GM19397 (cell line): ENCODE data around the gene FBRSL1.

Experiments
- ATAC-seq: cut with Tn5 transposase; IDR thresholded peaks from one replicate; pipeline ENCODE4 v1.9.1; 2021; ENCODE audit warnings: mild to moderate bottlenecking, moderate library complexity; ENCODE audit not compliant: unreplicated experiment

Gene FBRSL1

DNA sequence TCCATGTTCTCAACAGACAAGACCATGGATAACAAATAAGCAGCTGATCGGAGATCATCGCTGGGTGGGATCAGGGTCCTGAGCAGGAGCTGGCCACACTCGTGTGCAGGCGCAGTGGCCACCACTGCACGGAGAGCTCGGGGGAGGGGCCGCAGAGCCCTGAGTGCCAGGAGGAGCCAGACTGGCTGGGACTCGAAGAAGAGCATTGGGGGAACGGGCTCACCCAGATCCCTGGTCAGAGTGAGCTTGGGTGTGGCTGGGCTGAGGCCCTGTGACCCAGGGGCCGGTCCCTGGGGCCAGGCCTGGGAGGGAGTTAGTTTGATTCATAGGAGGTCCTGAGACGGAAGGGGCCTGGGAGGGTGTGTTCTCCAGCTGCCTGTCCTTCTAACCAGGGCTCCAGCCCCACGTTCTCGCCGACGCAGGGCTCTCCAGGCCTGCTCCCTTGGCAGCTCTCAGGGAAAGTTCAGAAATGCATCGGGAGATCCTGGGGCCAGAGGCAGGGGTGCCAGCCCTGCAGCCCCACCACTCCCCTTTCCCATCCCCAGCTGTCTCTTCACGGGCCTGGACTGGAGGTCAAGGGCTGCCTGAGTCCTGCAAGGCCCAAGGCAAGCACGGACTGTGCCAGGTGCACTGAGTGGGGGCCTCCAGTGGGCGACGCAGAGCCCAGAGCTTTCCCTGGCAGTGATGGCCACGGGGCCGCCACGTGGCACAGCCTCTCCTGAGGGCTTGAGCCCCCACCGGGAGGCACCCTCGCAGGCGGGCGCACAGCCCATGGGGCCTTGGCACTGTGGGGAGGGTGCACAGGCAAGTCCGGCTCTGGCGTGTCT is 48.1 kb downstream of the FBRSL1 start:
- no peak for ATAC-seq

DNA sequence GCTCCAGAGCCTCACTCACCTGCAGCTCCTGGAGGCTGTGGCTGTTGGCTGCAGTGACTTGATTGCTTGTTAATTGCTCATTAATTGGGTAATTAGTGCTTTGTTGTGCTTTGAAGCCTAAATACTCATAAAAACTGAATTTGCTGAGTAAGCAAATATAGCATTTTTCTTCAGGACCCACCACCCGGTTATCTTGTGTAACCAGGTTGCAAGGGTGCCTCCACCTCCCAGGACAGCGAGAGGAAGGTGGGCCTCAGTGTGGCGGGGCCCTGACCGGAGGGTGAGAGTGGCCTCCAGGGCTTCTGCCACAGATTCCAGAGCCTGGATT is 48.7 kb downstream of the FBRSL1 start:
- ATAC-seq, result no peak

DNA sequence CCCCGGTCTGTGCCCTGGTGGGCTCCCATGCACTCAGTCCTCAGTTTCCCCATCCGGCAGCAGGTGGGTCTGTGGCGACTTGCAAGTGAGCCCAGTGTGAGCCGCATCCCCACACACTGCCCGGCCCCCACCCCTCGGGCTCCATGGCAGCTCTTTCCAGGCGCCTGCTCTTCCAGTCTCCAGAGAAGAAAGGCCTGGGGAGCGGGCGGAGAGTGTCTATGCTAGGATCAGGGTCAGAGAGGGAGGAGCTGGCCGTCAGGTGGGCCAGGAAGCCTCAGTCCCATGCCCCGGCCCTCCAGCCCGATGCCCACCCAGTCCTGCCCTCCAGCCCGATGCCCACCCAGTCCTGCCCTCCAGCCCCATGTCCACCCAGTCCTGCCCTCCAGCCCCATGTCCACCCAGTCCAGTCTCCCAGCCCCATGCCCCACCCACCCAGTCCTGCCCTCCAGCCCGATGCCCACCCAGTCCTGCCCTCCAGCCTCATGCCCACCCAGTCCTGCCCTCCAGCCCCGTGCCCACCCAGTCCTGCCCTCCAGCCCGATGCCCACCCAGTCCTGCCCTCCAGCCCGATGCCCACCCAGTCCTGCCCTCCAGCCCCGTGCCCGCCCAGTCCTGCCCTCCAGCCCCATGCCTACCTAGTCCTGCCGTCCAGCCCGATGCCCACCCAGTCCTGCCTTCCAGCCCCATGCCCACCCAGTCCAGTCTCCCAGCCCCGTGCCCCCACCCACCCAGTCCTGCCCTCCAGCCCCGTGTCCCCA is 49.2 kb downstream of the FBRSL1 start:
- ATAC-seq, result no peak

DNA sequence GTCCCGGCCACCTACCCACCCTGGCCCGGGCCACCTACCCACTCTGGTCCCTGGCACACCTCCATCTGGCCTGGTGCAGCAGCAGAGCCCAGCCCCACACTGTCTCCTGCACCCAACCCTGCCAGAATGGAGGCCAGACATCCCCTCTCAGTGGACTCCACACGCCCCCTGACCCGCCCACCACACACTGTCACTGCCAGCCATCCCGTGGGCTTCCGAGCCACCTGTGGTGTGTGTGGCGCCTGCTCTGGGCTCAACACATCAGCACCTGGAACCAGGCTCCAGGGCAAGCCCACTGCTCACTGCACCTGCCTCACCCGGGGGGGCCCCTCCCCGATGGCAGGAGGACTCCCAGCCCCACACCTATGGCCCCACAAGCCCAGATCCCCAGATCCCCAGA is 50.5 kb downstream of the FBRSL1 start:
- no peak for ATAC-seq

DNA sequence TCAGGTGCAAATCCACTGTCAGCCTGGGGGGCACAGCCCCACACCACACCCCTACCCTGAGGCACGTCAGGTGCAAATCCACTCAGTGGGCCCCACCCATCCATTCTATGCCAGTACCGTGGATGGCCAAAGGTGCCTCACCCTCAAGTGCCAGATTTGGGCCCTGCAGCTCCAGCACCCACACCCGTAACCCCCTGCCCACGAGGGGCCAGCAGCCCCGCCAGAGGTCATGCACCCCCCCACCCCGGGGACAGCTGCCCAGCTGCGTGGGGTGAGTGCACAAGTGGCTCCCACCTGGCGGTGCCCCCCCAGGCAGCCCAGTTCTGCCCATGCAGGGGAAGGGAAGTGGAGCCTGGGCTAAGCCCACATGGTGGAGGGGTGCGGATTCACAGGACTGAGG is 51.2 kb downstream of the FBRSL1 start:
- ATAC-seq, result no peak

DNA sequence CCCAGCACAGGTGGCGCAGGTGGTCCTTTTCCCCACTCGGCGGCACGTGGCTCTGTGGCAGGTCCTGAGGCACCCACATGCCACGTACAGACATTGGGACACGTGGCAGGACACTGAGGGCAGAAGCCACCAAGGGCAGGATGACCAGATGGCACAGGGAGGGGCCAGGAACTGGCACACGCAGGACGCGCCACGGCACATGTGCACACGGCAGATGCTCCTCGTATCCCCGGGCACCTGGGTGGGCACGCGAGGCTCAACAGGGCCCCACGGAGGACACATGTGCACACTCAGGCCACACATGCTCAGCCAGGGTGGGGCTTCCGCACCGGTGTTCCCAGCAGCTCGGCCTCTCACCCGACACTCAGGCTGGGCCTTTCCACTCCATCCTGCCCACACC is 52.0 kb downstream of the FBRSL1 start:
- no peak for ATAC-seq

DNA sequence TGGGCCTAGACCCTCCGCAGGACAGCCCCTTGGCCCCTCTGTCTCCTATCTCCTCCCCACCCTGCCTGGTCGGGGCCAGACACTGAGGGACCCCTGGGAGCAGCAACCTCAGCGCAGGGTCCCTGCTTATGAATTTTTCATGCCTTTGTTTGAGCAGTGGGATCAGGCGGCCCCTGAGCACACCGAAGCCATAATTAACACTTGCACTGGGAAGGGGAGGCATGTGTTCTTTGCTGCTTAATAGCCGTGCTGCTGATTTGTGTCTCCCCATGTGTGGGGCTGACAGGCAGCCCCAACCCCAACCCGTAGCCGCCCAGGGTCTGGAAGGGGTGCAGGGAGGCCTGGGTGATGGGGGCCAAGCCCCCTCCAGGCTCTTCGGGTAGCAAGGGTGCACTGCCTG is 52.7 kb downstream of the FBRSL1 start:
- no peak for ATAC-seq

DNA sequence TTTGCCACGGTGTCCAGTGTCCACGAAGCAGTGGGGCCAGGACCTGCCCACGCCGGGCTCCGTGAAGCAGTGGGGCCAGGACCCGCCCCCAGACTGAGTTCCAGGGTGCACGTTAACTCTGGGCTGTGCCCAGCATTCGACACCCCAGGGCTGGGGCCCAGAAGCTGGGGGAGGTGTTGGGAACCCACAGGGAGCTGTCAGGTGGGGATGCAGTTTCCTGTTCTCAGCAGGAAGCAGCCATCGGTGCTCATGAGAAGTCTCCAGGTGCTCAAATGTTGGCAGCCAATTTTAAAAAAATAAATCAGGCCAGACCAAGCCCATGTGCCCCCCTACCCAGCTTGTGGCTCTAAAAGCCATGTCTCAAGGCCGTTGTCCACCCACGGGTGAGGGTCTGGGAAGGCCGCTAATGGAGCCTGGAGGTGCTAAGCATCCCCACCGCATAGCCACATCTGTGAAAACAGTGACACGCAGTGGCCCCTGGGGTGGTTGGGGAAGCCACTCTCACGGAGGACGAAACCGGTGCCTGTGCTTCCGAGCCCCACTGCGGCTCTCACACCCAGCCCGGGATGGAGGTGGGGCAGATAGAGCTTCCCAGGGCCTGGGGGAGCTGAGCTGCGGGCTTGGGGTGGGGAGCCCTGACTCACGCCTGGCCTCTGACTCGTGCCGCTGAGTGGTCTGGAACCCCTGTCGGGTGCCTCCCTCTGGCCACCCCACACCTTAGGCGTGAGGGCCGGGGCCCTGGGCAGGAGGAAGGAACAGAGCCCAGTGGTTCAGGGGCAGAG is 53.5 kb downstream of the FBRSL1 start:
- ATAC-seq, result no peak

DNA sequence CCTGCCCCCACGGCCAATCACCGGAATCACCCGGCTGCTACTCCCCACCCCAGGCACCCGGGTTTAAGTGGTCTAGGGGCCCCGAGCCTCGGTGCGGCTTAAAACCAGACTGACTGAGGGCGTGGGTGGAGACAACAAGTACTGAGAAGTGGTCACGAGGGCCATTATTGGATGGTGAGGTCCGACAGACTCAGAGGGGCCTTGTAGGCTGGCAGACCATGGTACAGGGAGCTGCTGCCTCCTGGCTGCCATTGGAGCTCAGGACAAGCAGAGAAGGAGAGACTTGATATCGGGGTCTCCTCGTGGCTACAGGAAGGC is 54.1 kb downstream of the FBRSL1 start:
- no peak for ATAC-seq

DNA sequence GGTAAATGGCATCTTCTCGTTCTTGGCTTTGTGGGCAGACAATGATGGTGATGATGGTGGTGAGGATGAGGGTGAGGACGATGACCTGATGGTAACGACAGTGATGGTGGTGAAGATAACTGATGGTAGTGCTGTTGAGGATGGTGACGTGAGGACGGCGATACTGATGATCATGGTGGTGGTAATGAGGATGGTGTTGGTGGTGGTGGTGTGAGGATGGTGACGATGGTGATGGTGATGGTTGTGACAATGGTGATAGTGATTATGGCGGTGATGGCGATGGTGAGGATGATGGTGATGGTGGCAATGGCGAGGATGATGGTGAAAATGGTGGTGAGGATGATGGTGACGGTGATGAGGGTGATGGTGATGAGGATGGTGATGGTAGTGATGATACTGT is 54.5 kb downstream of the FBRSL1 start:
- no peak for ATAC-seq

DNA sequence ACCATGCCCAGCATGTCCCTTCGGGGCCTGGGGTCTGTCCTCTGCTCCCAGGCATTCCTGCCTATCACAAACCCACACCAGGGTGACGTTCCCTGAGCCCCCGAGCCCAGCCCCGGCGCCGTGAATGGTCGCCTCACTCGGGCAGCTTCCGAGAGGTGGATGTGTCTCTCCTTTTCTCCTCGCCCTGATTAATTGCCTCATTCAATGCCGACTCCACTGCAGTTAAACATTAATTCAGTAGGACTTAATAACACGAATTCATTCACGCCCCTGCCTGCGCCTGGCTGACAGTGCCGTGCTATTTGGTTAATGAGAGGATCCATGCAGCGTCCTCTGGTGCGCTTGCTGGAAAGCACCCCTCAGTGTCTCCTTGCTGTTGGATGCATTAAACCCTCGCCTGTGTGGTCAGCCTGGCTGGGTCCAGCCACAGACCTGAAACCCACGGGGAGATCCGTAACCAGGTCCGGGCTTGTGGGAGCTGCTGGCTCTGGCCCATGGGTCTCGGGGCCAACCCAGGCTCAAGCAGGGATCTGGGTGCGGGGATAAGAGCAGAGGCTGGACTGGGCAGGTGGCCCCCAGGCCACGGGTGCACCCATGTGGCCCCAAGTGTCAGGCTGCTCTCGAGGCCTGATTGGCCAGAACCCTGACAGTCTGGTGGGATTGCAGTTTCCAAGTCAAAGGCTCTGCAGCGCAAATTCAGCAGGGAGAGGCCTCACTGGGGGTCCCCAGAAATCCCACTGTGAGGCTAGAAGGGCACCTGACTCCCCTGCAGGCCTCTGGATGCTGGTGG is 55.4 kb downstream of the FBRSL1 start:
- no peak for ATAC-seq

DNA sequence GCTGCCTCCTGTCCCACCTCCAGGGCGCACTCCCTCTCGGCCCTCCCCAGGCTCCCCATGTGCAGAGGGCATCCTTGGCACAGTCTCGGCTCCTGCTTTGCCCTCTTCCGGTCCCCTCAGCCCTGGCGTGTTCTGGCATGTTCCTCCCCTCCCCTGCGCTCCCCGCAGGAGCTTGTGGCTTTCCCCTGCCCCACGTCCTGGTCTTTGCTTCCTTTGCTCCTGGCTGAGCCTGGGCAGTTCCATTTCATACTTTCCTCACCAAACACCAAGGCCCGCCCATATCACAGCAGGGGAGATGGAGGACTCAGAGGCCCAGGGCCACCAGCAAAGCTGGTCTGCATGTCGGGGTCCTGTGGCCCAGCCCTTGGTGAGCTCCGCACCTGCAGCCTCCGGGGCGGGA is 56.0 kb downstream of the FBRSL1 start:
- no peak for ATAC-seq

DNA sequence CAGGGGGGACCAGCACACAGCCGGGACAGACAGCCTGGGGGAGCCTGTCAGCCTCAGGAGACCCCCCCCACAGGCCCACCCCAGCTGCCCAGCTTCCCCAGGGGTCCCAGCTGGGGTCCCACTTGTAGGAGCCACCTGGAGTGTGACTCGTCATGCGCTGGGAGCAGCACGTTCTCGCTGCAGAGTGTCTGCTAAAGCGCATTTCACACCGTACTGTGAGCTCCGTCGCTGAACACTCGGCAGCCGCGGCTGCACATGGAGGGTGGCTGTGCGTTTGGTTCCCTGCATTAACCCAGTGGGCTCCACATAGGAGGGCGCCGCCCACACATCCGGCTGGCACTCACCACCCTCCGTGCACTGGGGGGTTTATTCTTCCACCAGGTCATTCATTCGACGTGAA is 56.7 kb downstream of the FBRSL1 start:
- ATAC-seq, result no peak

DNA sequence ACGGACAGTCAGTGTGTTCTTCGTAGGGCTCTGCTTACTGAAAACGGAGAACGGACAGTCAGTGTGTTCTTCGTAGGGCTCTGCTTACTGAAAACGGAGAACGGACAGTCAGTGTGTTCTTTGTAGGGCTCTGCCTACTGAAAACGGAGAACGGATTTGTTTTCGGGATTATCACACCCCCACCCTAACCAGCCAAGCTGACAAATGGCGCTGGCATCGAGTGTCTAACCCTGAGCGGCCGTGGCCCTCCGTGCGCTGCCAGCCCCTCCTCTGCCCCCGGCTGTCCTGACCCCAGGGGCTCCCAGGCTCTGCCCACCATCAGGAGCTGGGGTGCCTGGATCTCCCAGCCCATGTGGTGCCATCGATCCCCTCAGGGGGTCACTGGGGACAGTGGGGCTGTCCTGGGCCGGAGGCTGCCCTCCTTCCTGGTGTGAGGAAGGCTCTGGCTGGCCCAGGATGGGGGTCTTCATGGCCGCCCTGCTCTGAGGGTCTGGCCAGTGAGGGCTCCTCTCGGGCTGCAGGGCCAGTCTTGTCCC is 57.3 kb downstream of the FBRSL1 start:
- ATAC-seq, result no peak

DNA sequence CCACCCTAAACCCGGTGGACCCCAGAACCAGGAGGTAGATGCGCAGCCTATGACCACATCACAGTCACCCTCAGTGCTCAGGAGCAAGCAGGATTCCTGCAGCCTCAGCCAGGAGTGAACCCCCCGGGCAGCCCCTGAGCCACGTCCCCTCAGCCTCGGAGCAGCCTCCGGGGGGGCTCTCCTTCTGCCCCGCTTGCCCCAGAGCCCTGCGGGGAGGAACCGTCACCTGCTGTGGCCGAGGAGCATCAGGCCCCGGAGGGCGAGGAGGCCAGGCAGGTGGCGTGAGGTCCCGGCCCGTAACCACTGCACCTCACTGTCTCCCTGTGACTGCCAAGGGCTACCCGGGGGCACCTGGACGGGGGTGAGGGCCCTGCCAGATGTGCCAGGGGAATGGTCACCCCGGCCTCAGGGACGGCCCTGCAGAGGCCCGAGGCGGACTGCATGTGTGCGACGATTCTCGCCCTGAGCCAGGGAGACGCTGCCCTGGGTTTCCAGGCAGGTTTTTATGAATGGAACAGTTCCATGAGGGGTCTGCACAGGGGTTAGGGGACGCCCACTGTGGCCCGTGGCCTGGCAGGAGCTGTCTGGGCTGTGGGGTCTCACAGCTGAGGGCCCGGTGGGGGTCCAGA is 58.6 kb downstream of the FBRSL1 start:
- ATAC-seq, result no peak

DNA sequence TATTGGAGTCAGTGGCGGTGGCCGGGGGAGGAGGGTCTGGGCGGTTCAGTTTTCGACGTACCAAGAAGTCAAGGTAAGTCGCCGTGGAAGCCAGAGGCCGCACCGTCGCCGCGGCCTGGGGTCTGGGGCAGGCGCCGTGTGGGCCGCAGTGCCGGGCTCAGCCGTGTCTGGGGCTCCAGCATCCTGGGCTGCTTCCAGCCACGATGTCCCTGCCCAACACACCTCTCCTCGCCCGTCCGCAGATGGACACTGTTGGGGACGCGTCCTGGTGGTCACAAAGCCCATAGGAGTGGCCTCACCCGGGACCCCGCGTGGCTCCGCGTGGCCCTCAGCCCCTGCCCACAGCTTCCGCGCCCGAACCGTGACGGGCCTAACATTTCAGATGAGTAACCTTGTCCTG is 59.1 kb downstream of the FBRSL1 start:
- ATAC-seq, result no peak

DNA sequence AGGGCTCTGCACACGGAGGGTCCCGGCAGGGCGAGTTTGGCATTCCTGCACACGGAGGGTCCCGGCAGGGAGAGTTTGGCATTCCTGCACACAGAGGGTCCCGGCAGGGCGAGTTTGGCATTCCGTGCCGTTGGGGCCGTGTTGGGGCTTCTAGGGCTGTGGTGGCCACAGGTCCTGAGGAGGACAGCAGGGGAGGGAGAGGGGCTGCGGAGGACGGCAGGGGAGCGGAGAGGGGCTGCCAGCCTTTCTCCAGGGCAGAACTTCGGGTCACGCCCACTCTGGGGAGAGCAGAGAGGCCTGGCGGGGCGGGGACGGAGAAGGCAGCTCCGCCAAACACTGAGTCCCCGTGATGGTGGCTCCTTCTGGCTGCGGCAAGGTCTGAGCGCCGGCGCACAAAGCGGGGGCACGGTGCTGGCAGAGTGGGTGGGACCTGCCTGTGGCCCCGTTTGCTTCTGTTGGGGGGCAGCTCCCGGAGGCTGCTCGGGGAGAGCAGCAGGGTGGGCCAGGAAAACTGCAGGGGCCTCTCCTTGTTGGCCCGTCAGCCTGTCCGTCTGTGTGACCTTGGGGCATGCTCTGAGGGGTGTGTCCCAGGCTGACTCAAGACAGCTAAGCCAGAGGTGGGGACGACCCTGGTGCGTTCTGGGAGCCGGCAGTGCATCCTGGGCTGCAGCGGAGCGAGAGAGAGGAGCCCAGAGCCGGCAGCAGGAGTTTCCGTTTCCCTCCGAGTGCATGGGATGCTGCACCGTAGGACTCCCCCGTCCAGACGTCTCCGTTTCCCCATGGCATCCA is 60.3 kb downstream of the FBRSL1 start:
- no peak for ATAC-seq

DNA sequence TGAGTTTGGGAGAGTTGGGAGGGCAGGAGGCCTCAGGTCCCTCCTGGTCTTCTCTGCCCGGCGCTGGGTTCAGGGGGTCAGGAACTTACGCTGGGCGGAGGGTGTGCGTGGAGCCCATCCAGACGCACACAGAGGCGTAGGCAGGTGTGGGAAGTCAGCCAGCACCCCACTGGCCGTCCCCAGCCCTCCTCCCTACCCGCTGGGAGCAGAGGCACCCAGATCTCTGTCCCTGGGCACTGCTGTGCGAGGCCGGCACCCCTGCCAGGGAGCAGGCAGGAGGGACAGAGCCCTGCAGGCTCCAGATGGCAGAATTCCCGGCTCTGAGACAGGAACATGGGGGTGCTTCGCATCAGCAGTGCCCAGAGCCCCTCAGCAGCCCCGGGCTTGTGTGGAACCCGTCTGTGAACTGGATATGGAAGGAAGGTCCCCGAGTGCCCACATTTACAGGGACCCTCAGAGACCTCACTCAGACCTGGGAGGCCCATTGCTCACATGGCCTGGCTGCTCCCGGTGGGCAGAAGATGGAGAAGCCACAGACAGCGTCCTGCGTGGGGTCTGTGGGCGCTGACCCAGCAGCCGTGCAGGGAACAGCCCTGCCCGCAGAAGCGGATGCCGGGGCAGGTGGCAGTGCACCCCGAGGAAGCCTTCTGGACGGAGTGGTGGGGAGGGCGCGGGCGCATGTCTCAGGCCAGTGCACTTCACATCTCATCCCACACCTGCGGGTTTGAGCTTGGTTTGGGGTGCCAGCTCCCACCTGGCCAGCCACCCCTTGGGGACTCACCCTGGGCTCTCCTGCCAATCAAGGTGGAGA is 61.1 kb downstream of the FBRSL1 start:
- ATAC-seq, result no peak

DNA sequence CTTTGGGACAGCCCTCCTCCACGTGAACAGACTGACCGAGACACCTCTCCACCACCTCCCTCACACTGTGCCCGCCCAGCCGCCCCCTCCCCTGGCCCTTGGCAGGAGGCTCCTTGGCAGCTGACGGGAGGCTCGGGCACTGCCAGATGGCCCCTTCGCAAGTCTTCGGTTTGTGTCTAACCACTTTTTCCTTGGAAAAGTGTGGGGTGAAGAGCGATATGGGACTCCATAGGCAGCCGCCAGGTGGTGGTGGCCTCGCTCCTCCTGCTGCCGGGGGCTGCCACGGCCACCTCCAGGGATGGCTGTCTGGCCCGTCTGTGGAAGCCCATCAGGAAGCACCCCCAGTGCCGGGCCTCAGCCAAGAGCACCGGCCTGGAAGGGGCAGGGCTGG is 61.7 kb downstream of the FBRSL1 start:
- no peak for ATAC-seq
